Activated CD8-positive, alpha-beta T cell treated with anti-CD3 and anti-CD28 coated beads for 36 hours (primary cell): ENCODE measurements around the gene GDPD5. TPM values are rescaled to one million over a fixed set of nuclear protein-coding genes. Genes with fewer than 3 reads are reported as not detected.

Source experiments
- ATAC-seq: fragments of 200-7000 bp; cut with Tn5 transposase; one replicate; pipeline ENCODE4 v1.10.0; 2021; ENCODE audit warnings: mild to moderate bottlenecking, moderate library complexity
- CTCF ChIA-PET: fragments of 350-600 bp; sonication (Branson Sonifier 250); formaldehyde crosslinking; loops from one replicate; lab custom pipeline; 2021; ENCODE audit warnings: antibody characterized with exemption; lab: Charles Lee
- POLR2A ChIA-PET: fragments of 350-600 bp; sonication (Branson Sonifier 250); formaldehyde crosslinking; loops from one replicate; lab custom pipeline; 2021; ENCODE audit warnings: antibody characterized with exemption; lab: Charles Lee
- DNase-seq: peaks from one replicate; pipeline ENCODE4 v3.0.0-alpha.2; 2020
- H3K27ac Mint-ChIP-seq: one replicate; pipeline ENCODE4 v1.8.0; 2021; ENCODE audit warnings: mild to moderate bottlenecking, mixed read lengths
- H3K27me3 Mint-ChIP-seq: one replicate; pipeline ENCODE4 v1.8.0; 2021; ENCODE audit warnings: mixed read lengths
- H3K36me3 Mint-ChIP-seq: one replicate; pipeline ENCODE4 v1.8.0; 2021; ENCODE audit warnings: low read depth, mixed read lengths
- H3K4me1 Mint-ChIP-seq: one replicate; pipeline ENCODE4 v1.8.0; 2021; ENCODE audit warnings: low read depth, mixed read lengths
- H3K4me3 Mint-ChIP-seq: one replicate; pipeline ENCODE4 v1.8.0; 2021; ENCODE audit warnings: mild to moderate bottlenecking, moderate library complexity, mixed read lengths
- H3K9me3 Mint-ChIP-seq: one replicate; pipeline ENCODE4 v1.8.0; 2021; ENCODE audit warnings: mixed read lengths
- intact Hi-C: fragments of 100-400 bp; cut with micrococcal nuclease; formaldehyde crosslinking; loops from one replicate; pipeline ENCODE4 v1.10.0; 2022
- total RNA-seq, 2 experiments: library from RNA; stranded (reverse); gene quantifications; one replicate each; pipeline ENCODE4 v1.2.3, GENCODE V29; 2021
- TF ChIP-seq, protein P1 (sequence below): fragments of 200-600 bp; IDR thresholded peaks from one replicate; pipeline ENCODE4 v1.8.0; 2022; ENCODE audit warnings: antibody characterized with exemption, mild to moderate bottlenecking

Gene GDPD5
- total RNA-seq, 2 experiments from 2014 or later: 7.8 to 11.0 TPM

DNA sequence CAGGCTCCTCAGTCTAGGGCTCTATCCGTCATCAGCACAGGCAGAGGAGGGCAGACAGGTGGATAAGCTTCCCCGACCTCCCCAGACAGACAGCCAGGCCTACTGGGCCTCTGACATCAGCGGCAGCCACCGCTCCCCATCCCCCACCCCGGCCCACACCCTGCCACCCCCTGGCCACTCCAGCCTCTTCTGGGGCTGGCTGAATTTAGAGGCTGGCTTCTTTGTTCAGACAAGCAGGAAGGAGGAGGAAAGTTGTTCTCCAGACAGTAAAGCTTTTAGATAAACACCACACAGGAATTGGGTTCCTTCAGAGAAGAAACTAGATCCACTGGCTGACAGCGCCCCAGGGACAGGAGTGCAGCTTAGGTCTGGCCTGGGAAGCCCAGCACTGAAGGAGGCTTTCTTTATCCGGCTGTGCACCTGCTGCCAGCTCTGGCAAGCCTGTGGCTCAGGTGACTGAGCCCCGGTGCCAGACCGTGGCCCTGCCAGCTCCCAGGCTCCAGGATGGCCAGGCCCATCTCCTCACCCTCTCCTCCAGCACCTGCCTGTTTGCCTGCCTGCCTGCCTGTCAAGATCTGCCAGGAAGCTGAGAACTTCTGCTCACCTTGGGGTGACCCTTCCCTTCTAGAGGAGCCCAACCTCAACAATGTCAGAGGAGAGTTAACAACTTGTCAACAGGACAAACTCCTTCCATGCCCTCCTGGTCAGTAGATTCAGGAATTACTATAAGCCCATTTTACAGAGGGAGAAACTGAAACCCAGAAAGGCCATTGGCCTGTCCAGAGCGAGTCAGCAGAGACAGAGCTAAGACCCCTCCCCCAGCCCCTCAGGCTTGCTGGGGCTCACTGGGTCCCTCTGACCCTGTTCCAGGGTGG is 48.8 kb downstream of the GDPD5 start:
- TF ChIP-seq, protein P1, sequence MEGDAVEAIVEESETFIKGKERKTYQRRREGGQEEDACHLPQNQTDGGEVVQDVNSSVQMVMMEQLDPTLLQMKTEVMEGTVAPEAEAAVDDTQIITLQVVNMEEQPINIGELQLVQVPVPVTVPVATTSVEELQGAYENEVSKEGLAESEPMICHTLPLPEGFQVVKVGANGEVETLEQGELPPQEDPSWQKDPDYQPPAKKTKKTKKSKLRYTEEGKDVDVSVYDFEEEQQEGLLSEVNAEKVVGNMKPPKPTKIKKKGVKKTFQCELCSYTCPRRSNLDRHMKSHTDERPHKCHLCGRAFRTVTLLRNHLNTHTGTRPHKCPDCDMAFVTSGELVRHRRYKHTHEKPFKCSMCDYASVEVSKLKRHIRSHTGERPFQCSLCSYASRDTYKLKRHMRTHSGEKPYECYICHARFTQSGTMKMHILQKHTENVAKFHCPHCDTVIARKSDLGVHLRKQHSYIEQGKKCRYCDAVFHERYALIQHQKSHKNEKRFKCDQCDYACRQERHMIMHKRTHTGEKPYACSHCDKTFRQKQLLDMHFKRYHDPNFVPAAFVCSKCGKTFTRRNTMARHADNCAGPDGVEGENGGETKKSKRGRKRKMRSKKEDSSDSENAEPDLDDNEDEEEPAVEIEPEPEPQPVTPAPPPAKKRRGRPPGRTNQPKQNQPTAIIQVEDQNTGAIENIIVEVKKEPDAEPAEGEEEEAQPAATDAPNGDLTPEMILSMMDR: no peak

DNA sequence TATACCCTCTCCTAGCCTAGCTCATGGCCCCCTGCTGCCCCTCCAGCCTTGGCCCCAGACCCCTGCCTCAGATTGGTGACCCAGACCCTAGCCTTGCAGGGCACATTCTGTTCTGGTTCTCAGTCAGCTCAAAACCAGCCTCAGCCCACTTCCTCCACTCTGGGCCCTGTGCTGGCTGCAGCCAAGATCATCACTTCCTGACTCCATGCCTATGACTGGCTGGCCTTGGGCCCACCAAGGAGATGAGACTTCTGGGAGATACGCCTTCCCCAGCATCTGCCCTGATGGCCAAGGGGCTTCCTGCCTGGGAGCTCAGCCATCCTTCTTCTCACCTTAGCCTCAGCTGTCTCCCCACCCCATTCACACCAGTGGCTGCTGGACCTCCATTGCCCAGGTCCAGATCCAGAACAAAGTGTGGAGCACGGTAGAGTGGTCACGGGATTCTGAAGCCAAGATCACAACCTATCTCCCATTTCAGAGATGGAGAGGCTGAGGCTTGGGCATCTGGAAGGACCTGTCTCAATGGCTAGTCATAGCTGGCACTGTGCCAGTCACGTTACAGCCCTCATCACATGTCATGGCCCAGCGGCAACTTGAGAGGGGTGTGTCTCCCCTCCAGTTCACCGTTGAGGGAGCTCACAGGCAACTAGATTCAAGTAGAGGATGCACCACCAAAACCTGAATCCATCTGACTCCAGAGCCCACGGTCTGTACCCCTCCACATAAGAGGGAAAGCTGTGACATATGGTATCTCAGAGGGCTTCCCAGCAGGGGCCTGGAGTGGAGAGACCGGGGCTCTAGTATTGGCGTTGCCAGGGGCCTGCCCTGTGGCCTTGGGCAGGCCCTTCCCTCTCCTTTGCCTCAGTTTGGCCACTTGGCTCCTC is 49.7 kb downstream of the GDPD5 start:
- Mint-ChIP-seq H3K9me3 (no peaks in the 10 kb centered on the region), H3K4me1 (peaks cover 17% of the 10 kb centered on the region), H3K4me3 (peak overlapping the region; percentile 65), H3K36me3 (no peaks in the 10 kb centered on the region), H3K27ac (peak overlapping the region; percentile 91), H3K27me3 (no peaks in the 10 kb centered on the region)
- ATAC-seq (peak; percentile 86), DNase-seq (peak; percentile 41)
- ChIA-PET CTCF (interaction anchor here (0.8 to 2.0 kb wide), 9 partner anchors 11 to 88 kb away, joined by 3 to 9 read pairs (median 5); partner anchors contain the start of gene GDPD5), POLR2A (interaction anchor here (0.6 to 1.9 kb wide), 5 partner anchors 15 to 120 kb away, joined by 3 to 6 read pairs (median 3); no protein-coding TSS in a partner anchor)
- TF ChIP-seq, protein P1: no peak
- intact Hi-C loops: no loop called here

More for the DNA sequence above, 48.8 kb downstream of the GDPD5 start:
- Mint-ChIP-seq H3K36me3 (no peaks in the 10 kb centered on the region), H3K4me1 (peaks cover 17% of the 10 kb centered on the region), H3K27me3 (no peaks in the 10 kb centered on the region), H3K9me3 (no peaks in the 10 kb centered on the region), H3K4me3 (no peak overlapping the region), H3K27ac (peak overlapping the region; percentile 35)
- ATAC-seq (no peak), DNase-seq (no peak)
- POLR2A ChIA-PET: interaction anchor here (1.1 to 1.9 kb wide), 2 partner anchors 14 to 47 kb away, joined by 3 to 5 read pairs; no protein-coding TSS in a partner anchor
- CTCF ChIA-PET: interaction anchor here (1.6 to 1.9 kb wide), 3 partner anchors 26 to 57 kb away, joined by 7 to 8 read pairs (median 7); no protein-coding TSS in a partner anchor
- intact Hi-C loops: no loop called here

DNA sequence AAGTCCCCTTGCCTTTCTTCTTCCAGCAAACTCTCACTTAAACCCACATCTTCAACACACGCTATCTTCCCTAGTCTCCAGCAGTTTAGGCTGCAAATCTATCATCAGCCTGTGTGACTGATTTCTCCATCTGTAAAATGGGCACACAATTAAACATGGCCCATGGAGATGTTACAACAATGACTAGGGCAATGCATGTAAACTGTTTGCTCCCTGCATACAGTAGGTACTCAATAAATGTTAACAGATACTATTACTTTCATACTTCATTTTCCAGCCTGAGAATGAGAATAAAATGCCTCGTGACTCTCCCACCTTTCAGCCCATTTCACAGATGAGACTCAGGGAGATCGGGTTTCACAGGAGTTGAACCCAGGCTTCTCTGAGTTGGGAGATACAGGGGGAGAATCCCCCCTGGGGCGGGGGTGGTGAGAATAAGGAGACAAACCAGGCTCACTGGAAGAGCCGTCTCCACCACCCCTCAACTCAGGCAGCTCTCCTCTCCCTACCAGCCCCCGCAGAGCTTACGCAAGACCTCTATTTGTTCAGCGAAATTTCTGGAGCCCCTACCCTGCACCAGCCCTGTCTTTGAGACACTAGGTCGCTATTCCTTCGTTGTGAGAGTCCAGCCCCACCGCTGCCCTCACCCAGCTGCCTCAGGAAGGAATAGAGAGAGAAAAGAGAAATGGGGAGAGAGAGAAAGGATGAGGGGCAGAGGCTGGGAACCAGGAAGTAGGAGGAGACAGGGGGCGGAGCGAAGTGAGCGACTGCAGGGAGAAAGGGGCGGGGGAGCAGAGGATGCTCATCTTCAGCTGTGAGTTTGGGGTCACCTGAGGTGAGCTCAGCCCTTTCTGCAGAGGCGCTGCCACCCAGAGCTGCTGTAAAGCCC is 50.6 kb downstream of the GDPD5 start:
- Mint-ChIP-seq H3K27ac (peak overlapping the region; percentile 91), H3K36me3 (no peaks in the 10 kb centered on the region), H3K4me3 (peak overlapping the region; percentile 65), H3K4me1 (peaks cover 17% of the 10 kb centered on the region), H3K9me3 (no peaks in the 10 kb centered on the region), H3K27me3 (no peaks in the 10 kb centered on the region)
- ChIA-PET CTCF (interaction anchor here (0.8 to 2.0 kb wide), 9 partner anchors 11 to 87 kb away, joined by 3 to 9 read pairs (median 5); partner anchors contain the start of gene GDPD5), POLR2A (interaction anchor here (0.6 to 1.9 kb wide), 6 partner anchors 16 to 119 kb away, joined by 3 to 6 read pairs (median 3); no protein-coding TSS in a partner anchor)
- ATAC-seq: peak; percentile 92
- intact Hi-C loops: no loop called here
- TF ChIP-seq, protein P1: no peak
- DNase-seq: peak; percentile 92

DNA sequence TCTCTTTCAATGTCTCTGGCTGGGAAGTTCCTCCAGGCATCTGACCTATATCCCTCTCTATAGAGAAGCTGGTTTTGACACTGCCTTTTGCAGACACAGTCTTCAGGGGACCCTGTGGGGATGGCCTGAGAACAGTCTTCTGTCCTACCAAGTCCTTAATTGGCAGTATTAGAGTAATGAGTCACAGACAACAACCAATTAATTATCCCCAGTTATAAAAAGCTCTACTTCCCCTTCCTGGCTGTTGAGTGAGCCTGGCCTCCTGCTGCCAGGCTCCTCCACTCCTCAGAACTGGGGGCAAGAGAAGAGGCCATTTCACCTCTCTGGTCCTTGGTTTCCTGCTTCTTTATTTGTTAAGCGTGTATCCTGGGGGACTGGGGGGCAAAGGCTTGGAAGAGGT is 51.5 kb downstream of the GDPD5 start:
- Mint-ChIP-seq H3K27me3 (no peaks in the 10 kb centered on the region), H3K36me3 (no peaks in the 10 kb centered on the region), H3K9me3 (no peaks in the 10 kb centered on the region), H3K4me3 (no peak overlapping the region), H3K27ac (peak overlapping the region; percentile 26), H3K4me1 (peaks cover 17% of the 10 kb centered on the region)
- TF ChIP-seq, protein P1: no peak
- intact Hi-C loops: no loop called here
- CTCF ChIA-PET: interaction anchor here (2.0 kb wide), 1 partner anchor 29 kb away, joined by 9 read pairs; no protein-coding TSS in a partner anchor
- ATAC-seq: no peak
- POLR2A ChIA-PET: no interaction called here
- no peak for DNase-seq
